Neuronal stem cell (in vitro differentiated cells): ENCODE measurements around the gene MICB.

Experiments
- DNase-seq: peaks from one replicate; pipeline ENCODE4 v3.0.0-alpha.2; 2013; ENCODE audit warnings: low spot score
- H2AFZ ChIP-seq: one replicate; pipeline ENCODE4 v1.6.1; 2013; ENCODE audit warnings: mild to moderate bottlenecking, low read length, inconsistent platforms
- H2AK5ac ChIP-seq: 2 replicates; pipeline ENCODE4 v1.6.1; 2013; ENCODE audit warnings: low read depth, mild to moderate bottlenecking, inconsistent platforms, low read length, moderate library complexity, mixed read lengths
- H2BK120ac ChIP-seq: 2 replicates; pipeline ENCODE4 v1.6.1; 2013; ENCODE audit warnings: low read depth, mild to moderate bottlenecking, inconsistent platforms, low read length, moderate library complexity, mixed read lengths
- H2BK12ac ChIP-seq: one replicate; pipeline ENCODE4 v1.6.1; 2013; ENCODE audit warnings: low read length, inconsistent platforms
- H2BK15ac ChIP-seq: 2 replicates; pipeline ENCODE4 v1.6.1; 2013; ENCODE audit warnings: mild to moderate bottlenecking, low read length, inconsistent platforms, mixed read lengths
- H2BK5ac ChIP-seq: one replicate; pipeline ENCODE4 v1.6.1; 2013; ENCODE audit warnings: inconsistent platforms, mild to moderate bottlenecking, low read length, moderate library complexity
- H3K14ac ChIP-seq: one replicate; pipeline ENCODE4 v1.6.1; 2013; ENCODE audit warnings: low read length, inconsistent platforms
- H3K18ac ChIP-seq: 2 replicates; pipeline ENCODE4 v1.6.1; 2013; ENCODE audit warnings: low read length, inconsistent platforms
- H3K23ac ChIP-seq: 2 replicates; pipeline ENCODE4 v1.6.1; 2013; ENCODE audit warnings: low read depth, mild to moderate bottlenecking, mixed read lengths, low read length, inconsistent platforms; ENCODE audit not compliant: poor library complexity
- H3K27ac ChIP-seq: replicated peaks from 3 replicates; pipeline ENCODE4 v1.5.1; 2013; ENCODE audit warnings: low read length, inconsistent platforms
- H3K27me3 ChIP-seq, 3 experiments: 2 replicates each; pipeline ENCODE4 v1.6.1; 2013; ENCODE audit warnings: low read length in 3 of 3, mild to moderate bottlenecking in 2 of 3, inconsistent platforms in 1 of 3, low read depth in 1 of 3, mixed read lengths in 1 of 3, moderate library complexity in 1 of 3; ENCODE audit not compliant: control insufficient read depth in 3 of 3, insufficient read depth in 3 of 3
- H3K36me3 ChIP-seq, 2 donors: replicated peaks in 1 of 2; 2 replicates each; pipeline ENCODE4 v1.6.1; 2013; ENCODE audit warnings: low read length in 2 of 2; ENCODE audit not compliant: control insufficient read depth in 2 of 2, insufficient read depth in 2 of 2
- H3K4ac ChIP-seq: 2 replicates; pipeline ENCODE4 v1.6.1; 2013; ENCODE audit warnings: inconsistent platforms, mild to moderate bottlenecking, low read length, moderate library complexity
- H3K4me1 ChIP-seq, 2 donors: 1 replicate in 1 of 2; 2 replicates in 1 of 2; pipeline ENCODE4 v1.6.1; 2013; ENCODE audit warnings: low read length in 2 of 2, low read depth in 1 of 2; ENCODE audit not compliant: control insufficient read depth in 2 of 2, insufficient read depth in 1 of 2
- H3K4me2 ChIP-seq: one replicate; pipeline ENCODE4 v1.6.1; 2013; ENCODE audit warnings: mild to moderate bottlenecking, low read length, inconsistent platforms; ENCODE audit not compliant: insufficient read depth, poor library complexity, severe bottlenecking
- H3K4me3 ChIP-seq, 2 donors: 2 replicates each; pipeline ENCODE4 v1.5.1; 2013; ENCODE audit warnings: low read length in 2 of 2, mild to moderate bottlenecking in 2 of 2, inconsistent platforms in 1 of 2, moderate library complexity in 1 of 2
- H3K79me1 ChIP-seq: one replicate; pipeline ENCODE4 v1.6.1; 2013; ENCODE audit warnings: low read depth, mild to moderate bottlenecking, inconsistent platforms, low read length, moderate library complexity
- H3K9ac ChIP-seq: one replicate; pipeline ENCODE4 v1.6.1; 2013; ENCODE audit warnings: mild to moderate bottlenecking, low read depth, low read length, inconsistent platforms; ENCODE audit not compliant: poor library complexity
- H3K9me3 ChIP-seq, 2 donors: replicated peaks in 1 of 2; 2 replicates each; pipeline versions ENCODE3 to v1.6.1; 2013; ENCODE audit warnings: low read length in 2 of 2, mild to moderate bottlenecking in 2 of 2, inconsistent platforms in 1 of 2, low read depth in 1 of 2, mixed read lengths in 1 of 2, moderate library complexity in 1 of 2; ENCODE audit not compliant: control insufficient read depth in 2 of 2, insufficient read depth in 1 of 2
- H4K8ac ChIP-seq: one replicate; pipeline ENCODE4 v1.6.1; 2013; ENCODE audit warnings: low read depth, mild to moderate bottlenecking, inconsistent platforms, low read length, moderate library complexity
- H4K91ac ChIP-seq: one replicate; pipeline ENCODE4 v1.6.1; 2013; ENCODE audit warnings: low read length, low read depth, mild to moderate bottlenecking, inconsistent platforms; ENCODE audit not compliant: poor library complexity
- WGBS, 2 donors: extraction: QIAGEN DNeasy Blood & Tissue Kit; methylation state at CpG; one replicate each; pipeline ENCODE4 v1.1.7; 2013; ENCODE audit warnings: missing lambda C conversion rate in 2 of 2, mixed read lengths in 1 of 2; ENCODE audit not compliant: insufficient read length in 2 of 2, insufficient replicate concordance in 1 of 2; ENCODE audit errors: extremely low coverage in 2 of 2; 5-methylcytosine and 5-hydroxymethylcytosine counted together

MICB gene

GRCh38 chr6:31462964-31463870 lies 34.7 kb upstream of the MICB start:
- H2BK15ac ChIP-seq, result peak overlapping the region; percentile 50
- H3K4me1 ChIP-seq, result peaks cover 6 to 20% of the 10 kb centered on the region in 2 donors
- peak overlapping the region; percentile 8 for H2AK5ac ChIP-seq
- no peak overlapping the region for H3K27ac ChIP-seq
- H3K9me3 ChIP-seq, result no peaks in the 10 kb centered on the region
- no peaks in the 10 kb centered on the region for H3K79me1 ChIP-seq
- H3K18ac ChIP-seq, result peak overlapping the region; percentile 87
- no peak overlapping the region for H3K23ac ChIP-seq
- H2BK5ac ChIP-seq, result no peak overlapping the region
- peak; percentile 84 for DNase-seq
- no peak overlapping the region for H4K91ac ChIP-seq
- H2AFZ ChIP-seq, result no peak overlapping the region
- H4K8ac ChIP-seq, result no peak overlapping the region
- no peak overlapping the region for H3K4ac ChIP-seq
- no peak overlapping the region for H3K9ac ChIP-seq
- no peak overlapping the region for H3K14ac ChIP-seq
- H3K4me2 ChIP-seq, result peak overlapping the region; percentile 35
- H3K27me3 ChIP-seq, result peaks cover 0 to 57% (median 0%) of the 10 kb centered on the region in 3 experiments
- no CpG with 5 or more reads among the region's 29 CpGs for WGBS, 2 donors
- H3K4me3 ChIP-seq, result no peak overlapping the region
- H3K36me3 ChIP-seq, result no peaks in the 10 kb centered on the region
- H2BK120ac ChIP-seq, result no peak overlapping the region
- no peak overlapping the region for H2BK12ac ChIP-seq

GRCh38 chr6:31464252-31465184 lies 33.4 kb upstream of the MICB start:
- H3K9ac ChIP-seq, result no peak overlapping the region
- H4K8ac ChIP-seq, result no peak overlapping the region
- no peak overlapping the region for H4K91ac ChIP-seq
- no peak overlapping the region for H3K4me2 ChIP-seq
- no peak overlapping the region for H3K27ac ChIP-seq
- H2BK12ac ChIP-seq, result no peak overlapping the region
- no peaks in the 10 kb centered on the region for H3K79me1 ChIP-seq
- H3K18ac ChIP-seq, result no peak overlapping the region
- H3K36me3 ChIP-seq, result no peaks in the 10 kb centered on the region
- peaks cover 0 to 68% (median 0%) of the 10 kb centered on the region in 3 experiments for H3K27me3 ChIP-seq
- no peaks in the 10 kb centered on the region for H3K9me3 ChIP-seq
- DNase-seq, result no peak
- H3K4me1 ChIP-seq, result peaks cover 6 to 20% of the 10 kb centered on the region in 2 donors
- no peak overlapping the region for H2AFZ ChIP-seq
- H2BK120ac ChIP-seq, result no peak overlapping the region
- no peak overlapping the region for H3K4me3 ChIP-seq
- no CpG with 5 or more reads among the region's 7 CpGs for WGBS, 2 donors
- H3K4ac ChIP-seq, result no peak overlapping the region
- no peak overlapping the region for H2BK5ac ChIP-seq
- H3K23ac ChIP-seq, result no peak overlapping the region
- H3K14ac ChIP-seq, result no peak overlapping the region
- no peak overlapping the region for H2AK5ac ChIP-seq
- no peak overlapping the region for H2BK15ac ChIP-seq

- Histone ChIP-seq H2BK15ac (no peak overlapping the region), H3K18ac (no peak overlapping the region), H2BK12ac (no peak overlapping the region), H3K27ac (no peak overlapping the region), H4K8ac (no peak overlapping the region), H3K4me3 (no peak overlapping the region), H3K36me3 (no peaks in the 10 kb centered on the region), H2AK5ac (no peak overlapping the region), H3K27me3 (peaks cover 0 to 75% (median 0%) of the 10 kb centered on the region in 3 experiments), H2BK5ac (no peak overlapping the region), H2AFZ (no peak overlapping the region), H3K4me2 (no peak overlapping the region), H3K4ac (no peak overlapping the region), H3K9ac (no peak overlapping the region), H3K14ac (no peak overlapping the region), H3K9me3 (no peaks in the 10 kb centered on the region), H2BK120ac (no peak overlapping the region), H3K23ac (no peak overlapping the region), H3K79me1 (no peaks in the 10 kb centered on the region), H4K91ac (no peak overlapping the region), H3K4me1 (peaks cover 6 to 20% of the 10 kb centered on the region in 2 donors)
- no CpG with 5 or more reads among the region's 1 CpG for WGBS, 2 donors
- no peak for DNase-seq
Measured at GRCh38 chr6:31465185-31465536, 32.8 kb upstream of the MICB start.

- Histone ChIP-seq H3K27me3 (peaks cover 0 to 78% (median 0%) of the 10 kb centered on the region in 3 experiments), H3K4me1 (peaks cover 6 to 20% of the 10 kb centered on the region in 2 donors), H3K36me3 (no peaks in the 10 kb centered on the region), H3K4me2 (no peak overlapping the region), H3K79me1 (no peaks in the 10 kb centered on the region), H3K27ac (no peak overlapping the region), H3K18ac (no peak overlapping the region), H4K91ac (no peak overlapping the region), H2BK15ac (no peak overlapping the region), H3K9ac (no peak overlapping the region), H2BK12ac (no peak overlapping the region), H2BK120ac (no peak overlapping the region), H3K4me3 (no peak overlapping the region), H3K23ac (no peak overlapping the region), H3K9me3 (no peaks in the 10 kb centered on the region), H2AFZ (no peak overlapping the region), H2AK5ac (no peak overlapping the region), H2BK5ac (no peak overlapping the region), H3K14ac (no peak overlapping the region), H3K4ac (no peak overlapping the region), H4K8ac (no peak overlapping the region)
- no CpG with 5 or more reads among the region's 5 CpGs for WGBS, 2 donors
- DNase-seq, result no peak
Measured at GRCh38 chr6:31465718-31466117, 32.2 kb upstream of the MICB start.
